ENCODE data around the gene LRRC37A3.
"Not testable (repeated sequence)": the region's sequence is repeated elsewhere in the genome, so short reads cannot be mapped to it uniquely, and the experiment has no call there.

- not testable (repeated sequence) for TF ChIP-seq CTCF (IDR thresholded peaks at IDR 0.05; ENCODE audit: low read length); EZH2 (optimal IDR thresholded peaks at IDR 0.05; ENCODE audit: low read depth, low read length); EZH2phosphoT487 (IDR thresholded peaks at IDR 0.05; ENCODE audit: low read length)
Measured at GRCh38 chr17:64926430-64926829, 7.2 kb upstream of the LRRC37A3 start.

All from MM.1S (cell line).